ENCODE measurements around the gene NUTM1.
A peak's percentile ranks its signal among the peaks of the same experiment; 100 is the strongest.

Gene NUTM1

GRCh38 chr15:34337557-34338306 lies 5.4 kb upstream of the NUTM1 start, which contains the start of gene SLC12A6:
SLC12A6 (minus strand) TSS chr15:34337781; CDS start chr15:34336680, 1,101 bp downstream.
- Histone ChIP-seq H3K4me1 (ENCODE audit: control insufficient read depth, insufficient read depth, low read length) (no peaks in the 10 kb centered on the region), H3K27ac (ENCODE audit: extremely low read depth, low read depth, low read length) (peak within 1 kb of the TSS; percentile 51; the same call in 1 of the 2 replicates), H3K9me3 (ENCODE audit: control insufficient read depth, insufficient read depth, low read depth, low read length) (no peaks in the 10 kb centered on the region), H3K36me3 (ENCODE audit: control insufficient read depth in 2 of 2, insufficient read depth in 1 of 2, low read length in 2 of 2) (peaks cover 6 to 23% of the 10 kb centered on the region in 2 experiments; a peak in 2 of 3 replicates), H3K4me3 (ENCODE audit: low read depth, low read length) (peak within 1 kb of the TSS; percentile 90)
- TF ChIP-seq ZNF121 (tag by site-specific recombination; IDR thresholded peaks at IDR 0.05) (no peak), PATZ1 (tag by site-specific recombination; IDR thresholded peaks at IDR 0.05) (peak; percentile 54; the same call in 1 of the 2 replicates), ZNF660 (tag by site-specific recombination; IDR thresholded peaks at IDR 0.05) (0 out of 2 replicates have a peak, but pooled peaks have one; percentile 19), ZNF561 (tag by site-specific recombination; IDR thresholded peaks at IDR 0.05; ENCODE audit: borderline replicate concordance) (peak; percentile 59; the same call in 1 of the 2 replicates), ZNF704 (tag by site-specific recombination; IDR thresholded peaks at IDR 0.05) (peak; percentile 66; the same call in 1 of the 2 replicates), ZNF398 (tag by site-specific recombination; IDR thresholded peaks at IDR 0.05) (peak; percentile 56; the same call in 1 of the 2 replicates), ZNF580 (tag by site-specific recombination; IDR thresholded peaks at IDR 0.05) (no peak), ZNF600 (tag by site-specific recombination; IDR thresholded peaks at IDR 0.05) (peak; percentile 82), IKZF3 (tag by site-specific recombination; IDR thresholded peaks at IDR 0.05) (peak; percentile 69), ZNF629 (tag by site-specific recombination; IDR thresholded peaks at IDR 0.05) (0 out of 2 replicates have a peak, but pooled peaks have one; percentile 4), GFI1B (tag by site-specific recombination; IDR thresholded peaks at IDR 0.05) (no peak), ZNF366 (tag by site-specific recombination; conservative IDR thresholded peaks at IDR 0.05) (peak; percentile 68), KLF8 (tag by site-specific recombination; IDR thresholded peaks at IDR 0.05) (0 out of 2 replicates have a peak, but pooled peaks have one; percentile 19), ZBTB8A (tag by site-specific recombination; IDR thresholded peaks at IDR 0.05) (peak; percentile 85), ZBTB17 (tag by site-specific recombination; IDR thresholded peaks at IDR 0.05) (peak; percentile 61), ZBTB48 (tag by site-specific recombination; IDR thresholded peaks at IDR 0.05) (no peak), ZNF341 (tag by site-specific recombination; IDR thresholded peaks at IDR 0.05; ENCODE audit: low read depth) (peak; percentile 72), ZNF10 (tag by site-specific recombination; IDR thresholded peaks at IDR 0.05) (peak; percentile 59; the same call in 1 of the 2 replicates), ZBTB11 (tag by site-specific recombination; conservative IDR thresholded peaks at IDR 0.05; ENCODE audit: low read depth) (peak; percentile 72), OSR2 (tag by site-specific recombination; IDR thresholded peaks at IDR 0.05) (no peak), ZNF76 (tag by site-specific recombination; IDR thresholded peaks at IDR 0.05; ENCODE audit: borderline replicate concordance, low read depth) (peak; percentile 79; the same call in 1 of the 2 replicates), ZBTB20 (tag by site-specific recombination; IDR thresholded peaks at IDR 0.05) (peak; percentile 50; the same call in 1 of the 2 replicates), ZSCAN30 (tag by site-specific recombination; IDR thresholded peaks at IDR 0.05) (0 out of 2 replicates have a peak, but pooled peaks have one; percentile 30), SP2 (tag by site-specific recombination; IDR thresholded peaks at IDR 0.05) (peak; percentile 10; the same call in 1 of the 2 replicates), ZBTB26 (tag by site-specific recombination; optimal IDR thresholded peaks at IDR 0.05) (peak; percentile 86), ZNF747 (tag by site-specific recombination; IDR thresholded peaks at IDR 0.05) (no peak)
- POLR2A ChIA-PET: interaction anchor here (0.6 to 1.4 kb wide), 7 partner anchors 9 to 246 kb away, joined by 3 to 14 read pairs (median 3); partner anchors contain the start of genes EMC7, GOLGA8B, KATNBL1 and LPCAT4
- CTCF ChIA-PET: interaction anchor here (0.6 to 2.0 kb wide), 2 partner anchors 29 to 229 kb away, joined by 4 to 8 read pairs; partner anchors contain the start of gene LPCAT4
